ENCODE measurements around the gene CFAP210. TPM values are rescaled to one million over a fixed set of nuclear protein-coding genes. Genes with fewer than 3 reads are reported as not detected.

CFAP210 gene
- total and polyA plus RNA-seq, 2 experiments from 2014 or later = 3.7 TPM; not detected in 1

DNA sequence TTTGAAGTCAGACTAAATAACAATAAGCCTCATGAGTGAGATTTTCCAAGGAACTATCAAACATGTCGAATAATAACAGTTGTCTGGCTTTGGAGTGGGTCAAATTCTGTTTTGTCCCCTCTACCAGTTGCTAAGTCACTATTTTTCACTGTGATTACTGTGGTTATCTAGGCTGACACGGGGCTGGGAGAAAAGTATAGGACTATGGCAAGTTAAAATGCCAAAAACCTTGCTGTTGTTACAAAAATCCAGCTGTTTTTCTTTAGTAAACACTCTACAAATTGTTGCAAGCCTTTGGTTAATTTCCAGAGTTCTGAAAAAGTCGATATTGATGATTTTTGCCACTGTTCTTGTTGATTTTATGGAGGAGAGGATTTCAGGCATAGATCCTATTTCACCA lies 1.5 kb downstream of the CFAP210 start (continued):
- TF ChIP-seq, protein P1, sequence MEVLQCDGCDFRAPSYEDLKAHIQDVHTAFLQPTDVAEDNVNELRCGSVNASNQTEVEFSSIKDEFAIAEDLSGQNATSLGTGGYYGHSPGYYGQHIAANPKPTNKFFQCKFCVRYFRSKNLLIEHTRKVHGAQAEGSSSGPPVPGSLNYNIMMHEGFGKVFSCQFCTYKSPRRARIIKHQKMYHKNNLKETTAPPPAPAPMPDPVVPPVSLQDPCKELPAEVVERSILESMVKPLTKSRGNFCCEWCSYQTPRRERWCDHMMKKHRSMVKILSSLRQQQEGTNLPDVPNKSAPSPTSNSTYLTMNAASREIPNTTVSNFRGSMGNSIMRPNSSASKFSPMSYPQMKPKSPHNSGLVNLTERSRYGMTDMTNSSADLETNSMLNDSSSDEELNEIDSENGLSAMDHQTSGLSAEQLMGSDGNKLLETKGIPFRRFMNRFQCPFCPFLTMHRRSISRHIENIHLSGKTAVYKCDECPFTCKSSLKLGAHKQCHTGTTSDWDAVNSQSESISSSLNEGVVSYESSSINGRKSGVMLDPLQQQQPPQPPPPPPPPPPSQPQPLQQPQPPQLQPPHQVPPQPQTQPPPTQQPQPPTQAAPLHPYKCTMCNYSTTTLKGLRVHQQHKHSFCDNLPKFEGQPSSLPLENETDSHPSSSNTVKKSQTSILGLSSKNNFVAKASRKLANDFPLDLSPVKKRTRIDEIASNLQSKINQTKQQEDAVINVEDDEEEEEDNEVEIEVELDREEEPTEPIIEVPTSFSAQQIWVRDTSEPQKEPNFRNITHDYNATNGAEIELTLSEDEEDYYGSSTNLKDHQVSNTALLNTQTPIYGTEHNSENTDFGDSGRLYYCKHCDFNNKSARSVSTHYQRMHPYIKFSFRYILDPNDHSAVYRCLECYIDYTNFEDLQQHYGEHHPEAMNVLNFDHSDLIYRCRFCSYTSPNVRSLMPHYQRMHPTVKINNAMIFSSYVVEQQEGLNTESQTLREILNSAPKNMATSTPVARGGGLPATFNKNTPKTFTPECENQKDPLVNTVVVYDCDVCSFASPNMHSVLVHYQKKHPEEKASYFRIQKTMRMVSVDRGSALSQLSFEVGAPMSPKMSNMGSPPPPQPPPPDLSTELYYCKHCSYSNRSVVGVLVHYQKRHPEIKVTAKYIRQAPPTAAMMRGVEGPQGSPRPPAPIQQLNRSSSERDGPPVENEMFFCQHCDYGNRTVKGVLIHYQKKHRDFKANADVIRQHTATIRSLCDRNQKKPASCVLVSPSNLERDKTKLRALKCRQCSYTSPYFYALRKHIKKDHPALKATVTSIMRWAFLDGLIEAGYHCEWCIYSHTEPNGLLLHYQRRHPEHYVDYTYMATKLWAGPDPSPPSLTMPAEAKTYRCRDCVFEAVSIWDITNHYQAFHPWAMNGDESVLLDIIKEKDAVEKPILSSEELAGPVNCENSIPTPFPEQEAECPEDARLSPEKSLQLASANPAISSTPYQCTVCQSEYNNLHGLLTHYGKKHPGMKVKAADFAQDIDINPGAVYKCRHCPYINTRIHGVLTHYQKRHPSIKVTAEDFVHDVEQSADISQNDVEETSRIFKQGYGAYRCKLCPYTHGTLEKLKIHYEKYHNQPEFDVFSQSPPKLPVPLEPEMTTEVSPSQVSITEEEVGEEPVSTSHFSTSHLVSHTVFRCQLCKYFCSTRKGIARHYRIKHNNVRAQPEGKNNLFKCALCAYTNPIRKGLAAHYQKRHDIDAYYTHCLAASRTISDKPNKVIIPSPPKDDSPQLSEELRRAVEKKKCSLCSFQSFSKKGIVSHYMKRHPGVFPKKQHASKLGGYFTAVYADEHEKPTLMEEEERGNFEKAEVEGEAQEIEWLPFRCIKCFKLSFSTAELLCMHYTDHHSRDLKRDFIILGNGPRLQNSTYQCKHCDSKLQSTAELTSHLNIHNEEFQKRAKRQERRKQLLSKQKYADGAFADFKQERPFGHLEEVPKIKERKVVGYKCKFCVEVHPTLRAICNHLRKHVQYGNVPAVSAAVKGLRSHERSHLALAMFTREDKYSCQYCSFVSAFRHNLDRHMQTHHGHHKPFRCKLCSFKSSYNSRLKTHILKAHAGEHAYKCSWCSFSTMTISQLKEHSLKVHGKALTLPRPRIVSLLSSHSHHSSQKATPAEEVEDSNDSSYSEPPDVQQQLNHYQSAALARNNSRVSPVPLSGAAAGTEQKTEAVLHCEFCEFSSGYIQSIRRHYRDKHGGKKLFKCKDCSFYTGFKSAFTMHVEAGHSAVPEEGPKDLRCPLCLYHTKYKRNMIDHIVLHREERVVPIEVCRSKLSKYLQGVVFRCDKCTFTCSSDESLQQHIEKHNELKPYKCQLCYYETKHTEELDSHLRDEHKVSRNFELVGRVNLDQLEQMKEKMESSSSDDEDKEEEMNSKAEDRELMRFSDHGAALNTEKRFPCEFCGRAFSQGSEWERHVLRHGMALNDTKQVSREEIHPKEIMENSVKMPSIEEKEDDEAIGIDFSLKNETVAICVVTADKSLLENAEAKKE (CRISPR knock-in tag; IDR thresholded peaks at IDR 0.05) = no peak
- TF ChIP-seq ZNF331 (CRISPR knock-in tag; IDR thresholded peaks at IDR 0.05; ENCODE audit: low read depth) (no peak), EZH2phosphoT487 (IDR thresholded peaks at IDR 0.05; ENCODE audit: unreplicated experiment) (no peak)

DNA sequence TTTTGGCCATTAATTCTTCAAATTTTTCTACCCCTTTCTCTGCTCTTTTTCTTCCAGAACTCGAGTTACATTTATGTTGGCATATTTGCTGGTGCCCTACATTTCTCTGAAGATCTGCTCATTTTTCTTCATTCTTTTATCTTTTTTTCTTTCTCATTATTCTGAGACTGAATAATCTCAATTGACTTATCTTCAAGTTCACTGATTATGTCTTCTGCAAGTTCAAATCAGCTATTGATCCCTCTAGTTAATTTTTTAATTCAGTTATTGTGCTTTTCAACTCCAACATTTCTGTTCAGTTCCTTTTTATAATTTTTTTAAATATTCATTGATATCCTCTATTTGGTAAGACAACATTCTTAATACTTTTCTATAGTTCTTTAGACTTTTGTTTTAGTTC lies 3.2 kb downstream of the CFAP210 start:
- Mint-ChIP-seq H3K4me1 (peaks cover 7% of the 10 kb centered on the region), H3K36me3 (ENCODE audit: low read depth) (peaks cover 15% of the 10 kb centered on the region), H3K27me3 (ENCODE audit: insufficient read depth, low read depth, poor library complexity) (peaks cover 2% of the 10 kb centered on the region), H3K27ac (no peak overlapping the region), H3K9me3 (peaks cover 12% of the 10 kb centered on the region), H3K4me3 (no peak overlapping the region)
- H2AFZ ChIP-seq = no peak overlapping the region
- H3K27me3 ChIP-seq (ENCODE audit: insufficient read depth) = no peaks in the 10 kb centered on the region
- H4K20me1 ChIP-seq (replicated peaks; ENCODE audit: insufficient read depth) = no peaks in the 10 kb centered on the region
- H3F3A ChIP-seq (replicated peaks; ENCODE audit: low read depth) = 0 out of 2 replicates have a peak, but pooled peaks cover 3% of the 10 kb centered on the region
- ATAC-seq (no peak), DNase-seq (ENCODE audit: low spot score) (no peak)
- no peaks in the 10 kb centered on the region for H3K36me3 ChIP-seq (ENCODE audit: insufficient read depth)
- 0 out of 2 replicates have a peak, but pooled peaks cover 3% of the 10 kb centered on the region for H3K4me1 ChIP-seq (ENCODE audit: insufficient read depth)
- H3K4me3 ChIP-seq = no peak overlapping the region
- H3K79me2 ChIP-seq (replicated peaks; ENCODE audit: insufficient read depth) = no peaks in the 10 kb centered on the region
- H3K27ac ChIP-seq (ENCODE audit: low read depth) = no peak overlapping the region
- no peak overlapping the region for H3K4me2 ChIP-seq
- no peaks in the 10 kb centered on the region for H3K9me2 ChIP-seq (ENCODE audit: insufficient read depth)
- TF ChIP-seq EZH2 (IDR thresholded peaks at IDR 0.05; ENCODE audit: low read depth, unreplicated experiment) (no peak), STAT1 (IDR thresholded peaks at IDR 0.05; ENCODE audit: unreplicated experiment) (no peak), NANOG (IDR thresholded peaks at IDR 0.05; ENCODE audit: borderline replicate concordance) (no peak), JUNB (IDR thresholded peaks at IDR 0.05; ENCODE audit: unreplicated experiment) (no peak), ZNF114 (CRISPR knock-in tag; IDR thresholded peaks at IDR 0.05) (no peak), CREB1 (CRISPR knock-in tag; IDR thresholded peaks at IDR 0.05; ENCODE audit: low read depth) (no peak)
- TF ChIP-seq, protein P2, sequence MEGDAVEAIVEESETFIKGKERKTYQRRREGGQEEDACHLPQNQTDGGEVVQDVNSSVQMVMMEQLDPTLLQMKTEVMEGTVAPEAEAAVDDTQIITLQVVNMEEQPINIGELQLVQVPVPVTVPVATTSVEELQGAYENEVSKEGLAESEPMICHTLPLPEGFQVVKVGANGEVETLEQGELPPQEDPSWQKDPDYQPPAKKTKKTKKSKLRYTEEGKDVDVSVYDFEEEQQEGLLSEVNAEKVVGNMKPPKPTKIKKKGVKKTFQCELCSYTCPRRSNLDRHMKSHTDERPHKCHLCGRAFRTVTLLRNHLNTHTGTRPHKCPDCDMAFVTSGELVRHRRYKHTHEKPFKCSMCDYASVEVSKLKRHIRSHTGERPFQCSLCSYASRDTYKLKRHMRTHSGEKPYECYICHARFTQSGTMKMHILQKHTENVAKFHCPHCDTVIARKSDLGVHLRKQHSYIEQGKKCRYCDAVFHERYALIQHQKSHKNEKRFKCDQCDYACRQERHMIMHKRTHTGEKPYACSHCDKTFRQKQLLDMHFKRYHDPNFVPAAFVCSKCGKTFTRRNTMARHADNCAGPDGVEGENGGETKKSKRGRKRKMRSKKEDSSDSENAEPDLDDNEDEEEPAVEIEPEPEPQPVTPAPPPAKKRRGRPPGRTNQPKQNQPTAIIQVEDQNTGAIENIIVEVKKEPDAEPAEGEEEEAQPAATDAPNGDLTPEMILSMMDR (conservative IDR thresholded peaks at IDR 0.05; ENCODE audit: low read depth in 2 of 2) = no peak
- TF ChIP-seq, protein P3, sequence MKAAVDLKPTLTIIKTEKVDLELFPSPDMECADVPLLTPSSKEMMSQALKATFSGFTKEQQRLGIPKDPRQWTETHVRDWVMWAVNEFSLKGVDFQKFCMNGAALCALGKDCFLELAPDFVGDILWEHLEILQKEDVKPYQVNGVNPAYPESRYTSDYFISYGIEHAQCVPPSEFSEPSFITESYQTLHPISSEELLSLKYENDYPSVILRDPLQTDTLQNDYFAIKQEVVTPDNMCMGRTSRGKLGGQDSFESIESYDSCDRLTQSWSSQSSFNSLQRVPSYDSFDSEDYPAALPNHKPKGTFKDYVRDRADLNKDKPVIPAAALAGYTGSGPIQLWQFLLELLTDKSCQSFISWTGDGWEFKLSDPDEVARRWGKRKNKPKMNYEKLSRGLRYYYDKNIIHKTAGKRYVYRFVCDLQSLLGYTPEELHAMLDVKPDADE (IDR thresholded peaks at IDR 0.05) = no peak
